HG02884 (cell line): ENCODE data around the gene NOP16.
A peak's percentile ranks its signal among the peaks of the same experiment; 100 is the strongest.
"Not testable (repeated sequence)": the region's sequence is repeated elsewhere in the genome, so short reads cannot be mapped to it uniquely, and the experiment has no call there.

Experiments used
- ATAC-seq: cut with Tn5 transposase; IDR thresholded peaks from one replicate; pipeline ENCODE4 v1.9.1; 2021; ENCODE audit warnings: mild to moderate bottlenecking, moderate library complexity; ENCODE audit not compliant: unreplicated experiment

NOP16 gene

GRCh38 chr5:176409765-176410164 is 21.4 kb upstream of the NOP16 start:
- no peak for ATAC-seq

GRCh38 chr5:176408590-176408989 is 20.2 kb upstream of the NOP16 start:
- ATAC-seq, result no peak

- not testable (repeated sequence) for ATAC-seq
Measured at GRCh38 chr5:176408252-176408573, 19.8 kb upstream of the NOP16 start.

GRCh38 chr5:176407456-176408251 is 19.3 kb upstream of the NOP16 start:
- no peak for ATAC-seq

GRCh38 chr5:176406436-176407052 is 18.1 kb upstream of the NOP16 start:
- ATAC-seq, result no peak

- ATAC-seq, result no peak
Measured at GRCh38 chr5:176405656-176406435, 17.4 kb upstream of the NOP16 start.

- ATAC-seq, result no peak
Measured at GRCh38 chr5:176401281-176402205, 13.1 kb upstream of the NOP16 start.

- no peak for ATAC-seq
Measured at GRCh38 chr5:176400382-176401156, 12.2 kb upstream of the NOP16 start.

- no peak for ATAC-seq
Measured at GRCh38 chr5:176397736-176398420, 9.5 kb upstream of the NOP16 start.

- ATAC-seq, result no peak
Measured at GRCh38 chr5:176396330-176396729, 7.9 kb upstream of the NOP16 start.

- ATAC-seq, result no peak
Measured at GRCh38 chr5:176394881-176395675, 6.7 kb upstream of the NOP16 start.

- ATAC-seq, result no peak
Measured at GRCh38 chr5:176394096-176394495, 5.7 kb upstream of the NOP16 start.

GRCh38 chr5:176392526-176392925 is 4.1 kb upstream of the NOP16 start:
- no peak for ATAC-seq

GRCh38 chr5:176391999-176392398 is 3.6 kb upstream of the NOP16 start:
- no peak for ATAC-seq

GRCh38 chr5:176391479-176391878 is 3.1 kb upstream of the NOP16 start:
- ATAC-seq, result no peak

GRCh38 chr5:176389135-176390123 is 1.0 kb upstream of the NOP16 start:
- ATAC-seq, result peak; percentile 32

- ATAC-seq, result no peak
Measured at GRCh38 chr5:176388003-176388443, 375 bp downstream of the NOP16 start.
